Fibroblast of gingiva (primary cell): ENCODE measurements around the gene NMT1.
A peak's percentile ranks its signal among the peaks of the same experiment; 100 is the strongest.

Experiments used
- DNase-seq: peaks from one replicate; pipeline ENCODE4 v3.0.0-alpha.2; 2011; ENCODE audit warnings: low read depth

NMT1 gene

GRCh38 chr17:45081047-45081703, 20.1 kb downstream of the NMT1 start:
- DNase-seq: peak; percentile 90

GRCh38 chr17:45086391-45086790, 25.3 kb downstream of the NMT1 start:
- no peak for DNase-seq

DNA sequence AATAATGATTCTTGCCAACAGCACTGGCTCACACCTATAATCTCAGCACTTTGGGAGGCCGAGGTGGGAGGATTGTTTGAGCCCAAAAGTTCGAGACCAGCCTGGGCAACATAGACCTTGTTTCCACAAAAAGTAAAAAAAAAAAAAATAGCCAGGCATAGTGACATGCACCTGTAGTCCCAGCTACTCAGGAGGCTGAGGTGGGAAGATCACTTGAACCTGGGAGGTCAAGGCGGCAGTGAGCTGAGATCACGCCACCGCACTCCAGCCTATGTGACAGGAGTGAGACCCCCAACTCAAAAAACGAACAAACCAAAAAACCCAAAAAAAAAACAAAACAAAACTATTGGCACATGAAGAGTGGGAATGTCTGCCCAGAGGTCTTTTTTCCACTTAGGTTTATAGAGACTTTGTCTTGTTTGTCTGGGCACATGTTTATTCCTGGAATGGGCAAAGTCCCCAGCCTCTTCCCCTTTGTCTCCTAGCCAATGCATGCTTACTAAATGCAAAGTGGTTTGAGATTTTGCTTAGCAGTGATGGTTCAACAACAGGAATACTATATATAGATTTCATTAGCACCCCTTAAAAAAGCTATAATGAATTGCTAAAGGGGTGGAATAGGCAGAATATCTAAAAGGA, 25.9 kb downstream of the NMT1 start:
- no peak for DNase-seq

- DNase-seq: peak; percentile 82
Observed at GRCh38 chr17:45087504-45087975, 26.4 kb downstream of the NMT1 start.

DNA sequence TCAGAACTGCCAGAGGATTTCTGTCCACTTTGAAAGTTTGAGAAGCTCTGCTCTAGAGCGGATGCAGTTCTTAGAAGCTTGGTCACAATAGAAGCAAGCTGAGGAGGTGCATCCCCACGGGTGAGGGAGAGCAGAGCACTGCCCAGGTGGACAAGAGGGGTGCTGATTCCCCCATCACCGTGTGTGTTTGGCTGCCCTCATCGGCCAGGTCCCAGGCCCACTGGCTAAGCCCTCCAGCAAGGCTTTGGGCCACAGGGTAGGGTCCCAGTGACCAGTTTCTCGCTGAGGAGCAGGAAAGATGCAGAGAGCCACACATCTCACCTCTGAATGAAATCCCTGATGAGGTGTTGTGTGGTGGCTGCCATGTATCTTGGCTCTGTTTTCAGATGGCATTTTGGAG, 26.9 kb downstream of the NMT1 start:
- no peak for DNase-seq

GRCh38 chr17:45088741-45089140, 27.6 kb downstream of the NMT1 start:
- no peak for DNase-seq

- DNase-seq: peak; percentile 38
Observed at GRCh38 chr17:45090711-45091110, 29.6 kb downstream of the NMT1 start.

GRCh38 chr17:45091778-45092425, 30.8 kb downstream of the NMT1 start:
- DNase-seq: peak; percentile 22

DNA sequence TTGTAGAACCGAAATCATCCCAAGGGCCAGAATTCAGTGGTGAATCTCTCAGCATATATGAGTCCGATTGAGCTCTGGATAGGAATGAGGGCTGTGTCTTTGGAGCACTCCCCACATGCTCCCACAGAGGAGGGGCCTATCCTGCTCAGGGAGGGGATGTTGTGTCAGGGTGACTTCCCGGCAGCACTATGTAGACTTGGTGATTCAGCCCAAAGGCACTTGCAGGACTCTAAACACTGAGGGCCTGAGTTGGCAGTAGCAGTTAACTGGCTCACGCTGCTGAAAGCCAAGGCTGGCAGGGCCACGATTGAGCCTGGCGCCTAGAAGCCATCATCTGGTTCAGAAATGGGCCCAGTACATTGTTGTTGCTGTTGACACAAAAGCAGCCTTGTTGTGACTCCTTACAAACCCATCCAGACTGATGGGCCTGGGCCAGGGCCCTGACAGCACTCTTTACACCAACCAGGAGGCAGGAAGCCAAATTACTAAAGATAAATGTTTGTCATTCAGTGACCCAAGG, 31.9 kb downstream of the NMT1 start:
- peak; percentile 99 for DNase-seq

DNA sequence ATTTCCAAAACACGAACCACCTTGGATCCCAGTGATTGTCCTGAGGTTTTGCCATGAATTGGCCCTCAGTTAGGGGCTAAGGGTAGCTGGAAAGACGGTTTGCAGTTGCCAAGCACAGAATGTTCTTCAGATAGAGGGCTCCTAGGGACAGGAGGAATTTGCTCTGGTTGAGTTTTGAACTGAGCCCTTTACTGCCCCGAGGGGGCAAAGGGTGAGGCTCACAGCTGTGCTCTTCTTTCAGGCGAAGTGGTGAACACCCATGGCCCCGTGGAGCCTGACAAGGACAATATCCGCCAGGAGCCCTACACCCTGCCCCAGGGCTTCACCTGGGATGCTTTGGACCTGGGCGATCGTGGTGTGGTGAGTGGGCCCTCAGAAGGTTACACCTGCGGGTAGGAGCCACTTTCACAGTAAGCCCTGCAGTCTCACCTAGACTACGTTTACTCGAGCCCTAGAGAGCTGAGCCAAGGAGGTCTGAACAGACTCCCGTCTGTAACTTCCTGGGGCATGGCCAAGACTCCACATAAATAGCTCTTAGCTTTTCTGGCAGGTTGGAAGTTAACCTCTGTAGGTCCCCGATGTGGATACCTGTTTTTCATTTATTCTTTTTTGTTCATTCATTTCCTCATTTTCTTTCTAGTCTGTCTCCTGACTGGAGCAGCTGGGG, 32.5 kb downstream of the NMT1 start:
- DNase-seq: no peak

DNA sequence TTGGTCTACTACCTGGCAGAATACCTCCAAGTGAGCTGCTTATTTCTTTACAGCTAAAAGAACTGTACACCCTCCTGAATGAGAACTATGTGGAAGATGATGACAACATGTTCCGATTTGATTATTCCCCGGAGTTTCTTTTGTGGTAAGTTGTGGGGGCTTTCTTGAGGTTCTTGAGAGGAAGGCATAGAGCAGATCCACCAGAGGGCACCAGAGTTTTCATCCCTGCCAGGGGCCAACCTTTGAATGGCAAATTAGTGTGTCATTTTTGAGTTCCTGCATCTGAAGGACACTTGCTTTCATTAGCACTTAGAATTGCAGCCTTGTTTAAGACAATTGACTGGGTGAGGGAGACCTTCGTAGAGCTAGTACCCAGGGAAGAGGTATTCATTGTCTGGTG, 35.0 kb downstream of the NMT1 start:
- peak; percentile 35 for DNase-seq

DNA sequence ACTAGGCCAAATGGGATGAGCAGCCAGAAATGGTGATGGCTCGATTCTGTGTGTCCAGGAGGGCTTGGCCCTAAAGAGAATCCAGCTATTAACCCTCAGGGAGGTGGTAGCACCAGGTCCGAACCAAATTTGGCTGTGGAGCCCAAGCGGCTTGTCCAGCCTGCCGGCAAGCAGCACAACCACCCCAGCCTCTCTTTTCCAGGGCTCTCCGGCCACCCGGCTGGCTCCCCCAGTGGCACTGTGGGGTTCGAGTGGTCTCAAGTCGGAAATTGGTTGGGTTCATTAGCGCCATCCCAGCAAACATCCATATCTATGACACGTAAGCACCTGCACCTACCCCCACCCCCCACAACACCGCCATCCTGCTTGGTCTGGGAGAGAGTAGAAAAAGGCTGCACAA, 35.8 kb downstream of the NMT1 start:
- no peak for DNase-seq

GRCh38 chr17:45098081-45098868, 37.2 kb downstream of the NMT1 start:
- DNase-seq: no peak

- peak; percentile 78 for DNase-seq
Observed at GRCh38 chr17:45098869-45099616, 37.9 kb downstream of the NMT1 start.

DNA sequence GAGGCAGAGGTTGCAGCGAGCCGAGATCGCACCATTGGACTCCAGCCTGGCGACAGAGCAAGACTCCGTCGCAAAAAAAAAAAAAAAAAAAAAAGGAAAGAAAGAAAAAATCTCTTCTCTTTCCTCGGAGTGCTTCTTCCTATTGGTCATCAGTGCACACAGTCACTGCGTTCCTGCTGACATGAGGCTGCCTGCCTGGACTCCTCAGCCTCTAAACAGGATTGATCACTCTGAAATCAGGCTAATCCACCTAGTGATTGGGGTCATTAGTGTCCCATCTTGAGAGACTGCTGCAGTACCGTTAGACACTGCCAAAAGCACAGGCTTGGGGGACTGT, 40.4 kb downstream of the NMT1 start:
- DNase-seq: no peak

DNA sequence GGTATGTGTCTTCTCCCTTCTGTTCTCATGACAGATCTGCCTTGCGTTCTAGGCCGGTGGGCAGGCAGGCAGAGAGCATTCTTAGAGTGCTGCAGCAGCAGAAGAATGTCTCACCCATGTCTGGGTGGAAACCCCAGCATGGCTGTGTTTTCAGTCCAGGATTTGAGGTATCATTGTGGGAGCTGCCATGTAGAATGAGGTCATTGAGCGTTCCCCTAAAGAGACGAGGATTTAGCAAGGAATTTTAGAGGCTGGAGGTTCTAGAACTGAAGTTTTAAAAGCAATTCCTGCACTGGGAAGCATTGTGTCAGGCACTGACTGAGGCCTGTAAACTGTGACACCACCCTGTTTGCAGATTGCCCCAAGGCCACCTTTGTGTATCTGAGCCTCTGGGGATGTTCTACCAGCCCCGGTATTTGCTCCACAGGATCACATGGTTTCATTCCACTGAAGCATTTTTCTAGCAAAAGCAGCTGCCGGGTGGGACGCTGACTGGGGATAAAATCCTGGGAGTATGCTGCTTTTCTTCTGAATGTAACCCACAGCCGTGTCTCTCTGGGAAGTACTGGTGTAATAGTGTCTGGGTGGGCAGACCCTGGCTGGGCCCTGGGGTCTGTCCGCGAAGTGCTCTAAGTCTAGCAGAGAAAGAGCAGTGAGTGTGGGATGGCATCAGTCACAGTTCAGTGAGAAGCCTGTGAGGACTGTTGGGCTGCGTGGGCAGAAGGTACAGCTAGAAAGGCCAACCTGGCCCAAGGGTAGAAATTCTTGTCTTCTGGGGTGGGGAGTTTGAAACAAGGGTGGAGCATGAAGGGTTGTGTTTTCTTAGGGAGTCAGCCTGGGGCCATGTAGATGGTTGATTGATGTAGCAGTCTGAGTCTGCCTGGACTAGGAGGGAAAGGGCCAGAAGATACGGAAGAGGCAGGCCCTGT, 41.0 kb downstream of the NMT1 start:
- DNase-seq: peak; percentile 25

- no peak for DNase-seq
Observed at GRCh38 chr17:45102856-45103255, 41.7 kb downstream of the NMT1 start.

- no peak for DNase-seq
Observed at GRCh38 chr17:45103269-45103795, 42.2 kb downstream of the NMT1 start.

DNA sequence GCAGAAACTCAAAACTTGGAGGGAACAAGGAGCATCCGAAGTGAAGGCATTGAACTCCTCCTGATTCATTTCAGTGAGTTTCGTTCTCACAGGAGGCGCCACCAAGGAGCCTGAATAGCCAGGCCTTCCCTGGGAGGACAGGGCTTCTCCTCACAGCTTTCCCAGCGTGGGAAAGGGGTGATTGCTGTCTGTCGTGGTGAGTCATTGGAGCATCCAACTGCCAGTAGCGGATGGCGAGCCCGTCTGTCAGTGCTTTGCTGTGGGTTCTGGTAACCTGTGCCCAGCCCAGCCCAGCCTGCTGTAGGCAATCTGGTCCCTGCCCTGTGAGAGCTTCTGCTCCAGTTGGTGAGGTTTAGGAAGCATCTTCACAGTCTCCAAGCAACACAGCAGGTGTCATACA, 42.9 kb downstream of the NMT1 start:
- no peak for DNase-seq

DNA sequence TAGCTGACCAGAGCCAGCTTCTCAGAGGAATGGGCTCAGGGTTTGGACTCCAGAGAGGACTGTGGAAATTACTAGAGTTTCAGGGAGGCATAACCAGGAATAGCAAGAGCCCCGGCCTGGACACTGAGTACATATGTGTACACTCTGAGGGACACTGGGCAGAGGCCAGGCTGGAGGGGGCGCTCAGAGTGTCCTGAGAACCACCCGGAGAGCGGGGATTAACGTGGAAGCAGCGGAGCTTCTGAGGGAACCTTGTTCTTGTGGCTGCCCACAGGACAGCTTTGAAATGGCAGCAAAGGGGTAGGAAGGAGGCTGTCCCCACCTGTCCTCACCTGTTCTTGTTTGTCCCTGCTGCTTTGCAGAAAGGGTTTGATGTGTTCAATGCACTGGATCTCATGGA, 43.4 kb downstream of the NMT1 start:
- DNase-seq: no peak
